HEK293T (cell line): ENCODE results near the gene DPM1.

Experiments used
- BHLHE40 ChIP-seq: fragments of 450-650 bp; IDR thresholded peaks from 2 replicates; pipeline ENCODE4 v1.6.1; 2016; ENCODE audit warnings: mild to moderate bottlenecking, moderate library complexity, borderline replicate concordance
- ELF4 ChIP-seq: fragments of 450-650 bp; IDR thresholded peaks from 2 replicates; pipeline ENCODE4 v1.6.1; 2017; ENCODE audit warnings: antibody characterized with exemption
- HDGF ChIP-seq: fragments of 450-650 bp; IDR thresholded peaks from 2 replicates; pipeline ENCODE4 v1.6.1; 2017; ENCODE audit warnings: antibody characterized with exemption, borderline replicate concordance
- L3MBTL2 ChIP-seq: fragments of 450-650 bp; conservative IDR thresholded peaks from 2 replicates; pipeline ENCODE4 v1.6.1; 2016; ENCODE audit warnings: mild to moderate bottlenecking
- LEF1 ChIP-seq: fragments of 450-650 bp; IDR thresholded peaks from 2 replicates; pipeline ENCODE4 v1.6.1; 2017; ENCODE audit warnings: mild to moderate bottlenecking, borderline replicate concordance
- TARDBP ChIP-seq: fragments of 450-650 bp; IDR thresholded peaks from 2 replicates; pipeline ENCODE4 v1.6.1; 2016

GRCh38 chr20:50903353-50904051, 54.8 kb downstream of the DPM1 start:
- TF ChIP-seq TARDBP (no peak), HDGF (no peak), ELF4 (no peak), BHLHE40 (no peak), LEF1 (no peak), L3MBTL2 (no peak)
